ENCODE data around the gene ELP5.

The ELP5 gene

GRCh38 chr17:7219229-7219811 is 32.7 kb upstream of the ELP5 start:
- no peak for DNase-seq

- DNase-seq = peak; percentile 95
Observed at GRCh38 chr17:7219812-7220592, 32.0 kb upstream of the ELP5 start, which contains the start of the genes ACADVL and DLG4. Gene ACADVL (plus strand): TSS chr17:7219938. CDS start chr17:7219985, 47 bp downstream. Gene DLG4 (minus strand): TSS chr17:7219836.

- no peak for DNase-seq
Observed at GRCh38 chr17:7220593-7221277, 31.3 kb upstream of the ELP5 start.

- no peak for DNase-seq
Observed at GRCh38 chr17:7221278-7222092, 30.5 kb upstream of the ELP5 start.

GRCh38 chr17:7222093-7222971 is 29.7 kb upstream of the ELP5 start:
- no peak for DNase-seq

- DNase-seq = peak; percentile 36
Observed at GRCh38 chr17:7222972-7223292, 29.1 kb upstream of the ELP5 start.

GRCh38 chr17:7223375-7223774 is 28.6 kb upstream of the ELP5 start:
- no peak for DNase-seq

GRCh38 chr17:7224110-7224509 is 27.9 kb upstream of the ELP5 start:
- no peak for DNase-seq

- no peak for DNase-seq
Observed at GRCh38 chr17:7224661-7225111, 27.3 kb upstream of the ELP5 start.

- no peak for DNase-seq
Observed at GRCh38 chr17:7225711-7226331, 26.2 kb upstream of the ELP5 start.

- DNase-seq = no peak
Observed at GRCh38 chr17:7226721-7227710, 25.0 kb upstream of the ELP5 start.

GRCh38 chr17:7228920-7229319 is 23.1 kb upstream of the ELP5 start:
- DNase-seq = no peak

- DNase-seq = peak; percentile 30
Observed at GRCh38 chr17:7229504-7229903, 22.5 kb upstream of the ELP5 start.

GRCh38 chr17:7232114-7232513 is 19.9 kb upstream of the ELP5 start:
- no peak for DNase-seq

- no peak for DNase-seq
Observed at GRCh38 chr17:7233701-7234082, 18.3 kb upstream of the ELP5 start.

GRCh38 chr17:7234083-7234951 is 17.7 kb upstream of the ELP5 start, which contains the start of gene DVL2:
Gene DVL2 (minus strand): TSS chr17:7234517. CDS start chr17:7234262, 255 bp downstream.
- DNase-seq = peak; percentile 97

GRCh38 chr17:7235693-7236665 is 16.0 kb upstream of the ELP5 start:
- DNase-seq = no peak

- DNase-seq = no peak
Observed at GRCh38 chr17:7236808-7237207, 15.2 kb upstream of the ELP5 start.

Data from left hindlimb (tissue), 1 donor.